ENCODE results near the gene BDKRB1. TPM values are rescaled to one million over a fixed set of nuclear protein-coding genes. Genes with fewer than 3 reads are reported as not detected.

The BDKRB1 gene
- polyA plus RNA-seq, 3 donors, result not detected

DNA sequence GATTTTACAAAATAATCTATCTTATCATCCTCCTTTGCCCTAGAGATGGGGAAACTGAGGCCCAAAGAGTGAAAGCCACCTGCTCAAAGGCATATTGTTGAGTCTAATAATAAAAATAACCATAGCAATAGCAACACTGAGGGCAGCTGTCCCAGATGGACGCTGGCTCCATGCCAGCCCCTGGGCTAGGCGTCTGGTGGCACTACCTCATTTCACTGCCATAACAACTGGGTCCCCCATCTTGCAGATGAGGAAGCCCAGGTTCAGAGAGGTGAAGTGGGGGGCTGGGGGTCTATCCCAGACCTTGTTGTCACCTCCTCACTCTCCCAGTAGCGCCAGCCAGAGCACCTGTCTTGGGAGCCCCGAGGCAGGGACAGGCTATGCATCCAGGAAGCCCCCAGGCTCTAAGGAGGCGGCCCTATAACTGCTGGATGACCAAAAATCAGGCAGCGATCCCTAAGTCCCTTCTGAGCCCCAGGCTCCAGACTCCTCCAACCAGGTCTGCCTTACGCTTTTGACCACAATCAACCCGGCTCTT, 38.6 kb upstream of the BDKRB1 start:
- H3K4me2 ChIP-seq (replicated peaks; ENCODE audit: extremely low read depth, low read length, poor library complexity, severe bottlenecking), result no peak overlapping the region
- TF ChIP-seq, protein P1, sequence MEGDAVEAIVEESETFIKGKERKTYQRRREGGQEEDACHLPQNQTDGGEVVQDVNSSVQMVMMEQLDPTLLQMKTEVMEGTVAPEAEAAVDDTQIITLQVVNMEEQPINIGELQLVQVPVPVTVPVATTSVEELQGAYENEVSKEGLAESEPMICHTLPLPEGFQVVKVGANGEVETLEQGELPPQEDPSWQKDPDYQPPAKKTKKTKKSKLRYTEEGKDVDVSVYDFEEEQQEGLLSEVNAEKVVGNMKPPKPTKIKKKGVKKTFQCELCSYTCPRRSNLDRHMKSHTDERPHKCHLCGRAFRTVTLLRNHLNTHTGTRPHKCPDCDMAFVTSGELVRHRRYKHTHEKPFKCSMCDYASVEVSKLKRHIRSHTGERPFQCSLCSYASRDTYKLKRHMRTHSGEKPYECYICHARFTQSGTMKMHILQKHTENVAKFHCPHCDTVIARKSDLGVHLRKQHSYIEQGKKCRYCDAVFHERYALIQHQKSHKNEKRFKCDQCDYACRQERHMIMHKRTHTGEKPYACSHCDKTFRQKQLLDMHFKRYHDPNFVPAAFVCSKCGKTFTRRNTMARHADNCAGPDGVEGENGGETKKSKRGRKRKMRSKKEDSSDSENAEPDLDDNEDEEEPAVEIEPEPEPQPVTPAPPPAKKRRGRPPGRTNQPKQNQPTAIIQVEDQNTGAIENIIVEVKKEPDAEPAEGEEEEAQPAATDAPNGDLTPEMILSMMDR (IDR thresholded peaks at IDR 0.05), result no peak
- H3K4me1 Mint-ChIP-seq, result peaks cover 1% of the 10 kb centered on the region
- H3K36me3 Mint-ChIP-seq, result no peaks in the 10 kb centered on the region
- H3K4me1 ChIP-seq (ENCODE audit: control insufficient read depth in 1 of 2, insufficient read depth in 2 of 2, low read length in 2 of 2), result no peaks in the 10 kb centered on the region
- no peak overlapping the region for H3K27ac Mint-ChIP-seq
- intact Hi-C loops (cut with micrococcal nuclease), result no loop called here
- no peak overlapping the region for H2AFZ ChIP-seq (ENCODE audit: insufficient read depth, low read depth, low read length, poor library complexity, severe bottlenecking)
- no peaks in the 10 kb centered on the region for H3K79me2 ChIP-seq (ENCODE audit: insufficient read depth, low read length)
- peaks cover 0 to 9% (median 5%) of the 10 kb centered on the region in 3 donors for H3K27me3 Mint-ChIP-seq (ENCODE audit: low read depth in 3 of 3)
- H3K36me3 ChIP-seq (replicated peaks in 1 of 2; ENCODE audit: control insufficient read depth in 1 of 2, insufficient read depth in 2 of 2, low read length in 2 of 2), result no peaks in the 10 kb centered on the region
- no peak overlapping the region for H3K9ac ChIP-seq (ENCODE audit: insufficient read depth, low read length, poor library complexity, severe bottlenecking)
- H3K9me3 ChIP-seq (replicated peaks in 1 of 2; ENCODE audit: control insufficient read depth in 1 of 2, insufficient read depth in 1 of 2, low read length in 2 of 2), result peaks cover 0 to 2% of the 10 kb centered on the region in 2 donors
- WGBS (ENCODE audit: insufficient coverage), result 81% methylated on average over 6 of the region's 8 CpGs
- no peak for DNase-seq
- H3K4me3 ChIP-seq (replicated peaks in 1 of 3; ENCODE audit: low read depth in 2 of 3, low read length in 3 of 3), result no peak overlapping the region
- H3K27ac ChIP-seq (ENCODE audit: low read depth in 1 of 2, low read length in 2 of 2), result no peak overlapping the region
- H3K9me3 Mint-ChIP-seq, result peaks cover 0 to 11% (median 3%) of the 10 kb centered on the region in 7 donors
- no peaks in the 10 kb centered on the region for H3K27me3 ChIP-seq (ENCODE audit: control insufficient read depth in 2 of 2, insufficient read depth in 2 of 2, low read length in 2 of 2)
- no peaks in the 10 kb centered on the region for H4K20me1 ChIP-seq (ENCODE audit: insufficient read depth, low read length)
- H3K4me3 Mint-ChIP-seq, result no peak overlapping the region

- Histone ChIP-seq H2AFZ (ENCODE audit: insufficient read depth, low read depth, low read length, poor library complexity, severe bottlenecking) (no peak overlapping the region), H3K27me3 (ENCODE audit: control insufficient read depth in 2 of 2, insufficient read depth in 2 of 2, low read length in 2 of 2) (no peaks in the 10 kb centered on the region), H3K4me2 (replicated peaks; ENCODE audit: extremely low read depth, low read length, poor library complexity, severe bottlenecking) (no peak overlapping the region), H3K27ac (ENCODE audit: low read depth in 1 of 2, low read length in 2 of 2) (no peak overlapping the region), H3K9me3 (replicated peaks in 1 of 2; ENCODE audit: control insufficient read depth in 1 of 2, insufficient read depth in 1 of 2, low read length in 2 of 2) (no peaks in the 10 kb centered on the region), H3K9ac (ENCODE audit: insufficient read depth, low read length, poor library complexity, severe bottlenecking) (no peak overlapping the region), H3K4me3 (replicated peaks in 1 of 3; ENCODE audit: low read depth in 2 of 3, low read length in 3 of 3) (no peak overlapping the region), H3K4me1 (ENCODE audit: control insufficient read depth in 1 of 2, insufficient read depth in 2 of 2, low read length in 2 of 2) (no peaks in the 10 kb centered on the region), H3K36me3 (replicated peaks in 1 of 2; ENCODE audit: control insufficient read depth in 1 of 2, insufficient read depth in 2 of 2, low read length in 2 of 2) (no peaks in the 10 kb centered on the region), H3K79me2 (ENCODE audit: insufficient read depth, low read length) (no peaks in the 10 kb centered on the region), H4K20me1 (ENCODE audit: insufficient read depth, low read length) (no peaks in the 10 kb centered on the region)
- no peaks in the 10 kb centered on the region for H3K36me3 Mint-ChIP-seq
- peaks cover 2 to 11% (median 5%) of the 10 kb centered on the region in 3 donors for H3K27me3 Mint-ChIP-seq (ENCODE audit: low read depth in 3 of 3)
- TF ChIP-seq, protein P1 (IDR thresholded peaks at IDR 0.05), result no peak
- no peak overlapping the region for H3K4me3 Mint-ChIP-seq
- 92% methylated on average over 6 of the region's 7 CpGs for WGBS (ENCODE audit: insufficient coverage)
- H3K4me1 Mint-ChIP-seq, result peaks cover 1% of the 10 kb centered on the region
- H3K9me3 Mint-ChIP-seq, result peaks cover 0 to 2% (median 2%) of the 10 kb centered on the region in 7 donors
- no peak for DNase-seq
- intact Hi-C loops (cut with micrococcal nuclease), result no loop called here
- peak overlapping the region in 1 of 7 donors; percentile 59 for H3K27ac Mint-ChIP-seq
Observed at GRCh38 chr14:96221109-96221650, 34.8 kb upstream of the BDKRB1 start.
